Parathyroid adenoma (tissue), 2 donors: ENCODE results near the gene NFKBIL1.

Source experiments
- H2AFZ ChIP-seq: fragments of 300-600 bp; sonication (generic); one replicate; pipeline ENCODE4 v1.7.0; 2017; ENCODE audit warnings: antibody characterized with exemption, mild to moderate bottlenecking
- H3K27ac ChIP-seq: fragments of 300-600 bp; sonication (generic); one replicate; pipeline ENCODE4 v1.7.0; 2017
- H3K27me3 ChIP-seq: fragments of 300-600 bp; sonication (generic); one replicate; pipeline ENCODE4 v1.7.0; 2017; ENCODE audit warnings: low read length; ENCODE audit not compliant: control insufficient read depth, insufficient read depth
- H3K36me3 ChIP-seq: fragments of 300-600 bp; sonication (generic); one replicate; pipeline ENCODE4 v1.7.0; 2017; ENCODE audit warnings: low read length; ENCODE audit not compliant: control insufficient read depth, insufficient read depth
- H3K4me1 ChIP-seq: fragments of 300-600 bp; sonication (generic); one replicate; pipeline ENCODE4 v1.7.0; 2017; ENCODE audit warnings: control low read depth
- H3K4me2 ChIP-seq: fragments of 300-600 bp; sonication (generic); one replicate; pipeline ENCODE4 v1.7.0; 2017; ENCODE audit warnings: low read length
- H3K4me3 ChIP-seq: fragments of 300-600 bp; sonication (generic); one replicate; pipeline ENCODE4 v1.7.0; 2017; ENCODE audit warnings: low read depth, low read length
- H3K79me2 ChIP-seq: fragments of 300-600 bp; sonication (generic); one replicate; pipeline ENCODE4 v1.7.0; 2017; ENCODE audit warnings: control low read depth
- H3K9ac ChIP-seq: fragments of 300-600 bp; sonication (generic); one replicate; pipeline ENCODE4 v1.7.0; 2017; ENCODE audit warnings: mild to moderate bottlenecking
- H3K9me3 ChIP-seq: fragments of 300-600 bp; sonication (generic); one replicate; pipeline ENCODE4 v1.7.0; 2017; ENCODE audit warnings: low read length; ENCODE audit not compliant: control insufficient read depth
- CTCF ChIP-seq: fragments of 300-600 bp; sonication (generic); IDR thresholded peaks from one replicate; pipeline ENCODE4 v1.7.0; 2017; ENCODE audit warnings: antibody characterized with exemption, mild to moderate bottlenecking
- donor health status: primary hyperparathyroidism.

The NFKBIL1 gene

DNA sequence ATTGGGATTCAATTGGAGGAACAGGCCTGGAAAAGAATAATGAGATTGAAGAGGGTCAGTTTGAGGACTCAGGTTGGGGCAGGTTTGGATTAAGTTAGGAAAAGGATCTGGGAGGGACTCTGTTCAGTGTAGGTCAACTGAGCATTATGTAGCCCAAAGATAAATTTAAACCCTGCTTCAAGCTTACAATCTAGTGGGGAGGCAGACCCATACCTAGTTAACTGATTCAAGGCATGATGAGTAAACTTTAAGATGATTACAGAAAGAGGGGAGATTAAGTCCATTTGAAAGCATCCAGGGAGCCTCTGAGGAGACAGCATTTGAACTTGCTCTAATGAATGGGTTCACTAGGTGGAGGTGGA, 13.3 kb downstream of the NFKBIL1 start:
- Histone ChIP-seq H3K27ac (peak overlapping the region; percentile 45), H3K79me2 (peaks cover 2% of the 10 kb centered on the region), H3K27me3 (no peaks in the 10 kb centered on the region), H3K9ac (no peak overlapping the region), H3K4me1 (no peaks in the 10 kb centered on the region), H3K36me3 (no peaks in the 10 kb centered on the region), H2AFZ (no peak overlapping the region), H3K4me3 (no peak overlapping the region), H3K9me3 (no peaks in the 10 kb centered on the region), H3K4me2 (no peak overlapping the region)
- no peak for TF ChIP-seq CTCF

DNA sequence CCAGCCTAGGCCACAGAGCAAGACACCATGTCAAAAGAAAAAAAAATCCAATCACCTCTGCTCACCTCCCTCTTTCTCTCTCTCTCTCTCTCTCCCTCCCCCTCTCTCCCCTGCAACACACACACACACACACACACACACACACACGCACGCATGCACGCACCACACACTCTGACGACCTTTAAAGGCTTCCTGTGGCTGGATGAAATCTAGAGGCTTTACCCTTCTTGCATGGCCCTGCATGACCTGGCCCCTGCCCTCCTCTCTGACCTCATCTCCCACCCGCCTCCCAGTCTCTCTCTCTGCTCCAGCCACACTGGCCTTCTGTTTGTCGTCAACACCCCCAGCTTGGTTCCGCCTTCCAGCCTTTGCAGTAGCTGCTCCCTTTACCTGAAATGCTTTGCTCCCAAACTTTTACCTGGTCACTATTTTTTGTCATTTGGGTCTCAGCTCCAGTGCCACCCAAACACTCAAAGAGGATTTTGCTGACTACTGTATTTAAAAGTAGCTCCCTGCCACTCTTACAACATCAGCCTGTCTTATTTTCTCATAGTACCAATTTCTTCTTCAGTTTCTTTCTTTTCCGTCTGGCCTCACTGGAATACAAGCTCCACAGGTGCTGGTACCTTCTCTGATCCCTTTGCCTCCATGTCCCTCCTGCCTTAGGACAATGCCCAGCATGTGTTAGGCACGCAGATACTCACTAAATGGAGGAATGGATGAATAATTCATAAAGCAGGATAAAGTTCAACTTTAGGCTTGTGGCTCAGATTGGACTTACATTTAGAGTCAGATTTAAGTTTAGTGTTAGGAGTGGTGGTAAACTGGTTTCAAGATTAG, 20.3 kb downstream of the NFKBIL1 start:
- no peak overlapping the region for H3K4me3 ChIP-seq
- no peak overlapping the region for H3K4me2 ChIP-seq
- no peaks in the 10 kb centered on the region for H3K79me2 ChIP-seq
- H3K9ac ChIP-seq: no peak overlapping the region
- no peak overlapping the region for H3K27ac ChIP-seq
- H3K4me1 ChIP-seq: no peaks in the 10 kb centered on the region
- no peaks in the 10 kb centered on the region for H3K36me3 ChIP-seq
- H2AFZ ChIP-seq: no peak overlapping the region
- H3K27me3 ChIP-seq: no peaks in the 10 kb centered on the region
- no peaks in the 10 kb centered on the region for H3K9me3 ChIP-seq
- no peak for TF ChIP-seq CTCF

- H3K4me2 ChIP-seq: no peak overlapping the region
- H3K4me1 ChIP-seq: no peaks in the 10 kb centered on the region
- no peak for TF ChIP-seq CTCF
- no peaks in the 10 kb centered on the region for H3K27me3 ChIP-seq
- H3K79me2 ChIP-seq: no peaks in the 10 kb centered on the region
- no peak overlapping the region for H3K27ac ChIP-seq
- H3K36me3 ChIP-seq: no peaks in the 10 kb centered on the region
- H2AFZ ChIP-seq: no peak overlapping the region
- no peak overlapping the region for H3K9ac ChIP-seq
- no peaks in the 10 kb centered on the region for H3K9me3 ChIP-seq
- no peak overlapping the region for H3K4me3 ChIP-seq
Observed at GRCh38 chr6:31568537-31568961, 21.1 kb downstream of the NFKBIL1 start.

DNA sequence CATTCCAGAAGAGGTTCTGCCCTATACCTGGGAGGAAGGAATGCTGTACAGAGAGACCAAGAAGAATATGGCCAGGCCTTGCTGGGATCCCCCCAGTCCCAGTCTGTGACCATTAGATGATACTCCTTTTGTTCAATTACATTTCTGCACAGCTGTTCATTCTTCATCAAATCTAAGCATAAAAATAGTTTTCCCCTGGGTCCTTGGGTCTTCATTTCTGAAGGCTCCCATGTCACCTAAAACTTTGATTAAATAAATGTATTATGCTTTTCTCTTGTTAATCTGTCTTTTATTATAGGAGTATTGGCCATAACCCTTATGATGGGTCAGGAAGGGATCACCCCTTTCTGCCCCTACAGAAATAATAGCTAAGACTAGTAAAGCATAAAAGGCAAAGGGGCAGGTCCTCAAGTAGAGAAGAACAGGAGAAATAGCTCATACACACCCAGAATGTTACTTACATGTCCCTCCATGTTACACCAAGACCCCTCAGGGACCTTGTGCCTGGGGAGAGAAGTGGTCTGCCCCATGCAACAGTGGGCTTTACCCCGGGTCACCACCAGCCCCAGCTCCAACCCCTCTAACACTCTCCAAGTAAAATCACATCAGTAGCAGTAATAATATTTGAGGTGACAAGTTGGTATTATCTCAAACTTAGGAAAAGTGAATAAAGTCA, 22.6 kb downstream of the NFKBIL1 start:
- H3K4me2 ChIP-seq: no peak overlapping the region
- TF ChIP-seq CTCF: no peak
- H3K4me1 ChIP-seq: no peaks in the 10 kb centered on the region
- H3K9ac ChIP-seq: no peak overlapping the region
- no peaks in the 10 kb centered on the region for H3K9me3 ChIP-seq
- H2AFZ ChIP-seq: no peak overlapping the region
- H3K36me3 ChIP-seq: no peaks in the 10 kb centered on the region
- no peak overlapping the region for H3K4me3 ChIP-seq
- no peaks in the 10 kb centered on the region for H3K27me3 ChIP-seq
- no peaks in the 10 kb centered on the region for H3K79me2 ChIP-seq
- no peak overlapping the region for H3K27ac ChIP-seq
